Measurements from ENCODE around the gene HAND1.

HAND1 gene

GRCh38 chr5:154442801-154443200, 35.2 kb downstream of the HAND1 start:
- no peak overlapping the region for H3K4me3 ChIP-seq (replicated peaks; ENCODE audit: insufficient read depth, low read length)
- TF ChIP-seq SPI1 (IDR thresholded peaks at IDR 0.05; ENCODE audit: borderline replicate concordance, low read depth) (no peak), GABPA (IDR thresholded peaks at IDR 0.05; ENCODE audit: low read depth) (no peak), POLR2AphosphoS5 (IDR thresholded peaks at IDR 0.05; ENCODE audit: low read depth) (no peak), CTCF (IDR thresholded peaks at IDR 0.05; ENCODE audit: insufficient read depth, low read length) (no peak), REST (IDR thresholded peaks at IDR 0.05; ENCODE audit: insufficient replicate concordance, low read depth) (no peak)
- no peaks in the 10 kb centered on the region for H3K27me3 ChIP-seq (ENCODE audit: insufficient read depth, poor library complexity, severe bottlenecking)
- no peak overlapping the region for H3K27ac ChIP-seq (replicated peaks)
- no peak for DNase-seq (ENCODE audit: low read depth in 1 of 2, low spot score in 1 of 2)

- DNase-seq (ENCODE audit: low read depth in 1 of 2, low spot score in 1 of 2) = no peak
- TF ChIP-seq POLR2AphosphoS5 (IDR thresholded peaks at IDR 0.05; ENCODE audit: low read depth) (no peak), GABPA (IDR thresholded peaks at IDR 0.05; ENCODE audit: low read depth) (no peak)
- H3K4me3 ChIP-seq (replicated peaks; ENCODE audit: insufficient read depth, low read length) = no peak overlapping the region
- H3K27ac ChIP-seq (replicated peaks) = no peak overlapping the region
- no peaks in the 10 kb centered on the region for H3K27me3 ChIP-seq (ENCODE audit: insufficient read depth, poor library complexity, severe bottlenecking)
These were observed 37.5 kb downstream of the HAND1 start for GRCh38 chr5:154440540-154440939.

GRCh38 chr5:154437281-154437965, 40.6 kb downstream of the HAND1 start:
- no peaks in the 10 kb centered on the region for H3K27me3 ChIP-seq (ENCODE audit: insufficient read depth, poor library complexity, severe bottlenecking)
- TF ChIP-seq CTCF (IDR thresholded peaks at IDR 0.05; ENCODE audit: insufficient read depth, low read length) (no peak), REST (IDR thresholded peaks at IDR 0.05; ENCODE audit: insufficient replicate concordance, low read depth) (no peak), SPI1 (IDR thresholded peaks at IDR 0.05; ENCODE audit: borderline replicate concordance, low read depth) (no peak), POLR2AphosphoS5 (IDR thresholded peaks at IDR 0.05; ENCODE audit: low read depth) (no peak), GABPA (IDR thresholded peaks at IDR 0.05; ENCODE audit: low read depth) (no peak)
- no peak overlapping the region for H3K27ac ChIP-seq (replicated peaks)
- no peak for DNase-seq (ENCODE audit: low read depth in 1 of 2, low spot score in 1 of 2)
- no peak overlapping the region for H3K4me3 ChIP-seq (replicated peaks; ENCODE audit: insufficient read depth, low read length)

- no peaks in the 10 kb centered on the region for H3K27me3 ChIP-seq (ENCODE audit: insufficient read depth, poor library complexity, severe bottlenecking)
- TF ChIP-seq SPI1 (IDR thresholded peaks at IDR 0.05; ENCODE audit: borderline replicate concordance, low read depth) (no peak), POLR2AphosphoS5 (IDR thresholded peaks at IDR 0.05; ENCODE audit: low read depth) (no peak), REST (IDR thresholded peaks at IDR 0.05; ENCODE audit: insufficient replicate concordance, low read depth) (no peak)
- H3K27ac ChIP-seq (replicated peaks) = no peak overlapping the region
- DNase-seq (ENCODE audit: low read depth in 1 of 2, low spot score in 1 of 2) = no peak
- no peak overlapping the region for H3K4me3 ChIP-seq (replicated peaks; ENCODE audit: insufficient read depth, low read length)
These were observed 42.8 kb downstream of the HAND1 start for GRCh38 chr5:154435226-154435625.

Measured in HL-60 (cell line).